Stimulated activated CD8-positive, alpha-beta memory T cell treated with anti-CD3 and anti-CD28 coated beads, Interleukin-2, amount 100 ng/mL, for 48 hours (primary cell): ENCODE data around the gene IRF8.
"Not testable (repeated sequence)": the region's sequence is repeated elsewhere in the genome, so short reads cannot be mapped to it uniquely, and the experiment has no call there.

ENCODE experiments used
- DNase-seq, 2 donors: peaks; one replicate each; pipeline ENCODE4 v3.0.0-alpha.2; 2020; ENCODE audit warnings: low read depth in 2 of 2

Gene IRF8

GRCh38 chr16:85868495-85868894, 30.5 kb upstream of the IRF8 start:
- no peak for DNase-seq

GRCh38 chr16:85869206-85869605, 29.8 kb upstream of the IRF8 start:
- no peak for DNase-seq

GRCh38 chr16:85869785-85870558, 29.0 kb upstream of the IRF8 start:
- DNase-seq = no peak

- DNase-seq = no peak
Measured at GRCh38 chr16:85871756-85872155, 27.2 kb upstream of the IRF8 start.

GRCh38 chr16:85872734-85873133, 26.2 kb upstream of the IRF8 start:
- DNase-seq = no peak

GRCh38 chr16:85873153-85873552, 25.8 kb upstream of the IRF8 start:
- DNase-seq = no peak

- not testable (repeated sequence) for DNase-seq
Measured at GRCh38 chr16:85874031-85874430, 24.9 kb upstream of the IRF8 start.

- no peak for DNase-seq
Measured at GRCh38 chr16:85878407-85878806, 20.6 kb upstream of the IRF8 start.

GRCh38 chr16:85878875-85879274, 20.1 kb upstream of the IRF8 start:
- DNase-seq = no peak

- DNase-seq = no peak
Measured at GRCh38 chr16:85879549-85879948, 19.4 kb upstream of the IRF8 start.

- no peak for DNase-seq
Measured at GRCh38 chr16:85879975-85880831, 18.8 kb upstream of the IRF8 start.

- no peak for DNase-seq
Measured at GRCh38 chr16:85880861-85881260, 18.1 kb upstream of the IRF8 start.

GRCh38 chr16:85881436-85881835, 17.5 kb upstream of the IRF8 start:
- no peak for DNase-seq

- DNase-seq = no peak
Measured at GRCh38 chr16:85882181-85882810, 16.7 kb upstream of the IRF8 start.

GRCh38 chr16:85883813-85884212, 15.1 kb upstream of the IRF8 start:
- DNase-seq = no peak

- DNase-seq = no peak
Measured at GRCh38 chr16:85884808-85885463, 14.0 kb upstream of the IRF8 start.

GRCh38 chr16:85885537-85885936, 13.4 kb upstream of the IRF8 start:
- no peak for DNase-seq

GRCh38 chr16:85888405-85889331, 10.3 kb upstream of the IRF8 start:
- no peak for DNase-seq

GRCh38 chr16:85891033-85891775, 7.8 kb upstream of the IRF8 start:
- no peak for DNase-seq

- DNase-seq = no peak
Measured at GRCh38 chr16:85891776-85892166, 7.2 kb upstream of the IRF8 start.
